GM21528 (cell line): ENCODE measurements around the gene TNS1.
"Not testable (repeated sequence)": the region's sequence is repeated elsewhere in the genome, so short reads cannot be mapped to it uniquely, and the experiment has no call there.

Experiments used
- ATAC-seq: cut with Tn5 transposase; IDR thresholded peaks from one replicate; pipeline ENCODE4 v1.9.1; 2021; ENCODE audit warnings: mild to moderate bottlenecking, moderate library complexity; ENCODE audit not compliant: unreplicated experiment, low FRiP score

The TNS1 gene

GRCh38 chr2:218002845-218003180 lies at the start of gene TNS1:
Gene TNS1 (minus strand): TSS chr2:218002995. CDS start chr2:218002872, 123 bp downstream.
- ATAC-seq: no peak

- ATAC-seq: no peak
Observed at GRCh38 chr2:218051903-218052302, 49.1 kb upstream of the TNS1 start.

DNA sequence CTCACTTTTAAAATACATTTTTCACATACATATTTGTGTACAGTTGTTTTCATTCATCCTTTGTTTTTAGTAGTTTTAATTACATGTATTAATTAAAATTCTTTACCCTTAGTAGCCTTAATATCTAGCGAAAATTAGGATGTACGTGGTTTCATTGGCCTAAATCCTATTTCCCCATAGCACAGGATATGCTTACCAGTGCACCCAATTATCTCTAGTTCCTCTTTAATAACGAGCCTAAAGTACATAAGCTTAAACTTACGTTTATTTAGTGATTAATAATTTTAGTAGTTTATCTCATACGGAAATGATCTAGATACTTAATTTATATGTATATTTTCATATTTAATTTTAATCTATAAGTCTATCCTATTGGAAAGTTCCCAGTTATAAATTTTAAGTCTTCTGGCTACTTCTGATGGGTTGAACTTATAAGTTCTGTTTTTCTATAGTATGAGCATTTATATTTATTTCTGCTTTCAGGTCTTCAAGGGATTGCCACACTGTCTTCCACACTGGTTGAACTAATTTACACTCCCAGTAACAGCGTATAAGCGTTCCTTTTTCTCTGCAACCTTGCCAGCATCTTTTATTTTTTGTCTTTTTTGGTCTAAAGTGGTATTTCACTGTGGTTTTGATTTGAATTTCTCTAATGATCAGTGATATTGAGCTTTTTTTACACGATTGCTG lies 44.9 kb upstream of the TNS1 start:
- no peak for ATAC-seq

DNA sequence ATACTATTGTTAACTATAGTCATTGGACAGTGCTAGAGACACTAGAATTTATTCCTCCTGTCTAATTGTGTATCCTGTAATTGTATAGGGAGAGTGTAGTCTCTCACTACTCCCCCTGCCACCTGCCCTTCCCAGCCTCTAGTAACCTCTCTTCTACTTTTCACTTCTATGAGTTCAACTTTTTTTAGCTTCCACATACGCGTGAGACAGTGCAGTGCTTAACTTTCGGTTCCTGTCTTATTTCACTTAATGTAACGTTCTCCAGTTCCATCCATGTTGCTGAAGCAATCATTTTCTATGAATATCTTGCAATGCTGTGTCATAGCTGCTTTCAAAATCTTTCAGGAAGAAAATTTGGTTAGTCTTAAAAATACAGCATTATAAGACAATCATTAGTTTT lies 43.4 kb upstream of the TNS1 start:
- peak; percentile 80 for ATAC-seq

DNA sequence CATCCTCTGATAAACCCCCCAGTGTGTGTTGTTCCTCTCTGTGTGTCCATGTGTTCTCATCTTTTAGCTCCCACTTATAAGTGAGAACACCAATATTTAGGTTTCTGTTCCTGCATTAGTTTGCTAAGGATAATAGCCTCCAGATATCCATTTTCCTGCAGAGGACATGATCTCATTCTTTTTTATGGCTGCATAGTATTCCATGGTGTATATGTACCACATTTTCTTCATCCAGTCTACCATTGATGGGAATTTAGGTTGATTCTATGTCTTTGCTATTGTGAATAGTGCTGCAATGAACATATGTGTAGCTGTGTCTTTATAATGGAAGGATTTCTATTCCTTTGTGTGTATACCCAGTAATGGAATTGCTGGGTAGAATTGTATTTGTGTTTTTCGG lies 41.8 kb upstream of the TNS1 start:
- not testable (repeated sequence) for ATAC-seq

- no peak for ATAC-seq
Observed at GRCh38 chr2:218043701-218044109, 40.9 kb upstream of the TNS1 start.

- no peak for ATAC-seq
Observed at GRCh38 chr2:218043100-218043499, 40.3 kb upstream of the TNS1 start.

- ATAC-seq: no peak
Observed at GRCh38 chr2:218041302-218042168, 38.7 kb upstream of the TNS1 start.

- no peak for ATAC-seq
Observed at GRCh38 chr2:218040883-218041282, 38.1 kb upstream of the TNS1 start.

DNA sequence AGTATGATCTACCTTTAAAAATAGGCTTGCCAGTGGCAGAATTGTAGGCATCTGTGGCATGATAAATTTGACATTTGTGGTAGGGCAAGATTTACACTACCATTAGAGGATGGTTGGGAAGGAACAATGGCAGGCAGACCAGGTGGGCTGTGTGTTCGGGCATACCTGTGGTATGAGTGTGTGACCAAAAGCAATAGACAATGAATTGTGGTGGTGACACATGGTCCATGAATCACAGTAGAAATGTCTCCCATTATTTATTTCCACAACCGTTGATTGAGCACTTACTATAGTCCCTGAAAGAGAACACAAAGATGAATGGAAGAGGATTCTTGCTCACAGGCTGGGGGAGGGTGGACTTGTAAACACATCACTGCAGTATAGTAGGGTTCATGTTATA lies 36.4 kb upstream of the TNS1 start:
- no peak for ATAC-seq

DNA sequence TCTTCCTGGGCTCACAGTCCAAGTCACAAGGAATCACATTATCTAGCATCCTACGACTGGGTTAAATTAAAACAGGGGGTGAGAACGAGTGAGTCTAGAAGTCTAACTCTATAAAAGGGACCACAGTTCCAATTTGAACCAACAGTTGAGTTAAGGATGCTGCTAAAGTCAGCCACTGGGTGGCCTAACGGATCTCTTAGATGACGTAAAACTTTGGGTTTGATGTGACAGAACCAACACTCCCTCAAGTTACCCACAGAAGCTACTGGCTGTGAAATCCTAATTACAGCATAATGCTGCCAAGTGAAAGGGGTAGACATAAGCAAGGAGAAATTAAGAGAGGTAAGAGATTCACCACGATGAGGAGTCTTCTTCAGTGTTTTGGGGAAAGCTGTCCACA lies 33.6 kb upstream of the TNS1 start:
- no peak for ATAC-seq

DNA sequence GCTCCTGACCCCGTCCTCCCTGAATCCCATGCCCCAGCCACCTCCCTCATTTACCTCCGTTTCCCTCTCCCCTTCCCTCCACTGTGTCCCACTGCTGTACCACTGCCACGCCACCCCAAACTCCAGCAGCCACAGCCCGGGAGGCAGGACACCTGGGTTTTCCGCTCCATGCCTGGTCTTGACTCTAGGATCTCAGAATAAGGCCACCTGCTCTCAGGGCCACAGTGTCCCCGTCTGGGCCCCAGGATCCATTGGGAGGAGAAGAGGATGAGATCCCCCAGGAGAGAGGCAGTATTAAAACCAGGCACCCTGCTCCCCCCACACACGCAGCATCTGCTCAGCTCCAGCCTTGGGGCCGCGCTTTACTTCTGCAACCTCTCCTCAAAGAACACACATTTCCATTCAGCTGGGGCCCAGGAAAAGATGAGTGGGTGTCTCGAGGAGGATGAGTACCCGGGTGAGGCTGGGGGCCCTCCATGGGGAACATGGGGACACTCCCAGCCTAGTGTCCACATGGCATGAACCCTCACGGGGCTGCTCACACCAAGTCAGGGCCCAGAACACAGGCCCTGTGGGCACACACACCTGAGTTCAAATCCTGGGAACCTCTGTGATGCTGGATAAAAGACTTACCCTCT lies 32.8 kb upstream of the TNS1 start:
- ATAC-seq: no peak

DNA sequence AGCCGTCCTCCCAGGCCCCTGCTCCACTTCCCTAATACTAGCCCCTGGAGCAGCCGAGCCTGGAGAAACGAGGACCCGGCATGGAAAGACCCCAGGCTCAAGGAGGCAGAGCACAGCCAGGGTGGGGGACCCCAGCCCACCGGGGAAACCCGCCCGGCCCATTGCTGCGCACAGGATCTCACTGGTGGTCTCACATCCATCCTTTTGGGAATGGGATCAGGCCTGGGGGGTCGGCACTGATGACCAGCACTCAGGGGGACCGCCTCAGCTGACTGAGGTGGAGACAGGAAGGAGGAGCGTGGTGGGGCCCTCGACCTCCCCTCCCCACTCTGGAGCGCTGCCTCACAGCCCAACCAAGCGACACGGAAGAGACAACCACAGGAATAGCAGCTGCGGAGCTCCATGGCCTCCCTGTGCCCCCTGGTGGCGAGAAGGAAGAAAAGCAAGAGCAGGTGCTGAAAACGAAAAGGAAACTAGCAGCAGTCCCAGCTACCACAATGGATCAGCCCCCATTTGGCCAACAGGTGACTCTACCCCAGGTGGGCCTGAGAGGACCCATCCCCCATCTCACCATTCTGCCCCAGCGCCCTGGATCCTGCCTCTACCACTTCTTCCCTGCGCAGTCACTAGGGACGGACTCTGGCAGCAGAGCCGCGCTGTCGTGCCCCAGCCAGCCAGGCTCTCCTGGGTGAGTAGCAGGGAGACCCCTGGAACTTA lies 31.9 kb upstream of the TNS1 start:
- ATAC-seq: peak; percentile 74

DNA sequence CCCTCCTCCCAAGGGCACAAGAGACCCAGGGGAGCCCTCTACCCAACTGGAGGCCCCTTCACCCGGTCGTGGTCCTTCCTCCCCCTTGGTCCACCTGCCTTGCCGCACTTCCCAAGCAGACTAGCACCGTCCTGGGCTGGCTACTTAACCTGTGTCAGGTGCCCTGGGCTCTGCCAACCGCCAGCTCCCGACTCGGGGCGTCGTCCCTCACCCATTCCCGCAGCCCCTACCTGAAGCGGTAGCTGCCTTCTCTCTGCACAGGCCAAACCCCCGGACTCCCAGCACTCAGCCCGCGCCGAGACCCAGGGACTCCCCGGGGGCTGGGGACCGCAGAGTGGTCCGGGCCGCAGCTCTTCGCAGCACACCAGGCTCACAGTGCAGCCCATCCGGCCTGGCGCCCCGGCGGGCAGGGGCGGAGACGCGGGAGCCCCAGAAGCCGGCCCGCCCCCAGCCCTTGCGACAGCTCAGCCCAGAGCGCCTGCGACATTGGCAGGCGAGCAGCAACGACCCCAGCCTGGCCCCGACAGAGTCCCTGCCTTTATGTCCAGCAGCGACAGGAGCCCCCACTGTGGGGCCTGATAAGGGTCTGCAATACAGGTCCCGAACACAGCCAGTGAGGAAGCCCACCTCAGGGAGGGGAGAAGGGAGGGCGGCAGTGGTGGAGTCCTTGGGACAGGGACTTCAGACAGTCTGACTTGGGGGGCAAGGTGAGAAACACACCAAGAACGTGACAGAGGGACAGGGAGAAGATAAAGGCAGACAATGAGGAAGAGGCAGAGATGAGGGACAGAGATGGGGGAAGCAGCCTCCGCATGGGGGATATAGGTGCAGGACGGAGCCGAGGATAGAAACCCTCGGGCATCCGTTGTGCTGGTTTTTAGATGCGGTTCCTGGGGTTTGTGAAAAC lies 31.0 kb upstream of the TNS1 start:
- ATAC-seq: no peak

- no peak for ATAC-seq
Observed at GRCh38 chr2:218033208-218033589, 30.4 kb upstream of the TNS1 start.

GRCh38 chr2:218032336-218033171 lies 29.8 kb upstream of the TNS1 start:
- no peak for ATAC-seq

- no peak for ATAC-seq
Observed at GRCh38 chr2:218031771-218032257, 29.0 kb upstream of the TNS1 start.

DNA sequence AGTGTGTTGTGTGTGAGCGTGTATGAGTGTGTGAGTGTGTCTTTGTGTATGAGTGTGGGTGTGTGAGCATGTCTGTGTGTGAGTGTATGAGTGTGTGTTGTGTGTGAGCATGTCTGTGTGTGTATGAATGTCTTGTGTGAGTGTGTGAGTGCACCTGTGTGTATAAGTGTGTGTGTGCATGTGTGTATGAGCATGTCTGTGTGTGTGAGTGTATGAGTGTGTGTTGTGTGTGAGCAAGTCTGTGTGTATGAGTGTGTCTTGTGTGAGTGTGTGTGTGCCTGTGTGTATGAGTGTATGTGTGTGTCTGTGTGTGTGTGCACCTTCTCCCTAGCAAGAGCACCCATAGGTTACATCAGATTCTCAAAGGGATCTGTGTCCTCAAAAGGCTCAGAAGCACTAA lies 28.5 kb upstream of the TNS1 start:
- no peak for ATAC-seq
